A673 (cell line): ENCODE results near the gene GSDME.

Experiments
- EZH2 ChIP-seq: fragments of 200-600 bp; sonication (generic); IDR thresholded peaks from 2 replicates; pipeline ENCODE4 v1.6.1; 2017; ENCODE audit warnings: borderline replicate concordance, low read depth, mild to moderate bottlenecking, mixed read lengths, antibody characterized with exemption, low read length; ENCODE audit not compliant: poor library complexity, severe bottlenecking
- TF ChIP-seq, protein P1 (sequence below): fragments of 300-800, 200-600 bp; sonication (generic); conservative IDR thresholded peaks from 2 replicates; pipeline ENCODE4 v1.5.1; 2017; ENCODE audit warnings: low read depth, mild to moderate bottlenecking, antibody characterized with exemption, low read length, moderate library complexity, mixed read lengths

DNA sequence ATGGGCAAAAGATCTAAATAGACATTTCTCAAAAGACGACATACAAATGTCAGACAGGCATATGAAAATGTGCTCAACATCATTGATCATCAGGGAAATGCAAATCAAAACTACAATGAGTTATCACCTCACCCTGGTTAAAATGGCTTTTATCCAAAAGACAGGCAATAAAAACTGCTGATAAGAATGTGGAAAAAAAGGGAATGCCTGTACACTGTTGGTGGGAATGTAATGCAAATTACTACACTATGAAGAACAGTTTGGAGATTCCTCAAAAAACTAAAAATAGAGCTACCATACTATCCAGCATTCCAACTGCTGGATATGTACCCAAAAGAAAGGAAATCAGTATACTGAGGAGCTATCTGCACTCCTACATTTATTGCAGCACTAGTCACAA, 18.0 kb downstream of the GSDME start:
- TF ChIP-seq, protein P1, sequence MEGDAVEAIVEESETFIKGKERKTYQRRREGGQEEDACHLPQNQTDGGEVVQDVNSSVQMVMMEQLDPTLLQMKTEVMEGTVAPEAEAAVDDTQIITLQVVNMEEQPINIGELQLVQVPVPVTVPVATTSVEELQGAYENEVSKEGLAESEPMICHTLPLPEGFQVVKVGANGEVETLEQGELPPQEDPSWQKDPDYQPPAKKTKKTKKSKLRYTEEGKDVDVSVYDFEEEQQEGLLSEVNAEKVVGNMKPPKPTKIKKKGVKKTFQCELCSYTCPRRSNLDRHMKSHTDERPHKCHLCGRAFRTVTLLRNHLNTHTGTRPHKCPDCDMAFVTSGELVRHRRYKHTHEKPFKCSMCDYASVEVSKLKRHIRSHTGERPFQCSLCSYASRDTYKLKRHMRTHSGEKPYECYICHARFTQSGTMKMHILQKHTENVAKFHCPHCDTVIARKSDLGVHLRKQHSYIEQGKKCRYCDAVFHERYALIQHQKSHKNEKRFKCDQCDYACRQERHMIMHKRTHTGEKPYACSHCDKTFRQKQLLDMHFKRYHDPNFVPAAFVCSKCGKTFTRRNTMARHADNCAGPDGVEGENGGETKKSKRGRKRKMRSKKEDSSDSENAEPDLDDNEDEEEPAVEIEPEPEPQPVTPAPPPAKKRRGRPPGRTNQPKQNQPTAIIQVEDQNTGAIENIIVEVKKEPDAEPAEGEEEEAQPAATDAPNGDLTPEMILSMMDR, result no peak
- no peak for TF ChIP-seq EZH2
